Skeletal muscle tissue (tissue), 4 donors: Measurements from ENCODE around the gene GLOD5. TPM values are rescaled to one million over a fixed set of nuclear protein-coding genes. Genes with fewer than 3 reads are reported as not detected.
"Not testable (repeated sequence)": the region's sequence is repeated elsewhere in the genome, so short reads cannot be mapped to it uniquely, and the experiment has no call there.

ENCODE experiments used
- H3K27ac ChIP-seq: one replicate; pipeline ENCODE4 v1.7.0; 2013; ENCODE audit warnings: mild to moderate bottlenecking, low read depth, low read length, inconsistent platforms
- H3K27me3 ChIP-seq, 3 donors: one replicate each; pipeline ENCODE4 v1.7.0; 2013; ENCODE audit warnings: low read length in 3 of 3; ENCODE audit not compliant: control insufficient read depth in 3 of 3, insufficient read depth in 3 of 3
- H3K36me3 ChIP-seq, 3 donors: one replicate each; pipeline ENCODE4 v1.7.0; 2013; ENCODE audit warnings: low read length in 3 of 3; ENCODE audit not compliant: control insufficient read depth in 3 of 3, insufficient read depth in 3 of 3
- H3K4me1 ChIP-seq, 3 donors: one replicate each; pipeline ENCODE4 v1.7.0; 2013; ENCODE audit warnings: low read length in 3 of 3, mild to moderate bottlenecking in 3 of 3; ENCODE audit not compliant: control insufficient read depth in 3 of 3, insufficient read depth in 3 of 3
- H3K4me3 ChIP-seq, 3 donors: one replicate each; pipeline ENCODE4 v1.7.0; 2013; ENCODE audit warnings: low read length in 3 of 3
- H3K9ac ChIP-seq, 3 donors: one replicate each; pipeline ENCODE4 v1.7.0; 2013; ENCODE audit warnings: low read length in 3 of 3, mild to moderate bottlenecking in 3 of 3, moderate library complexity in 2 of 3, low read depth in 1 of 3
- H3K9me3 ChIP-seq, 3 donors: one replicate each; pipeline ENCODE4 v1.7.0; 2013; ENCODE audit warnings: low read length in 3 of 3; ENCODE audit not compliant: control insufficient read depth in 3 of 3
- total RNA-seq: library from RNA; depleted of rRNA; stranded (reverse); fragments of >200 nt; gene quantifications from one replicate; pipeline ENCODE4 v1.2.3, GENCODE V29; 2014
- donor health status: Osteomylitis.

GLOD5 gene
- total RNA-seq, 1 donor from 2014 or later, result not detected

- Histone ChIP-seq H3K36me3 (peaks cover 5 to 16% (median 5%) of the 10 kb centered on the region in 3 donors), H3K27ac (peak overlapping the region; percentile 99), H3K4me3 (peak overlapping the region; percentile 72 to 76 (median 73)), H3K9ac (peak overlapping the region; percentile 88 to 96 (median 92)), H3K9me3 (no peaks in the 10 kb centered on the region), H3K4me1 (peaks cover 11 to 16% (median 11%) of the 10 kb centered on the region in 3 donors), H3K27me3 (no peaks in the 10 kb centered on the region)
These were observed 40.8 kb downstream of the GLOD5 start for GRCh38 chrX:48802089-48802904.

GRCh38 chrX:48802905-48803200 is 41.3 kb downstream of the GLOD5 start:
- H3K36me3 ChIP-seq, result peaks cover 5 to 17% (median 5%) of the 10 kb centered on the region in 3 donors
- H3K27me3 ChIP-seq, result no peaks in the 10 kb centered on the region
- peak overlapping the region; percentile 99 for H3K27ac ChIP-seq
- peak overlapping the region in 2 of 3 donors; percentile 72 to 76 for H3K4me3 ChIP-seq
- H3K4me1 ChIP-seq, result peaks cover 11 to 16% (median 11%) of the 10 kb centered on the region in 3 donors
- peak overlapping the region; percentile 88 to 96 (median 92) for H3K9ac ChIP-seq
- no peaks in the 10 kb centered on the region for H3K9me3 ChIP-seq

GRCh38 chrX:48806081-48806480 is 44.5 kb downstream of the GLOD5 start:
- Histone ChIP-seq H3K4me1 (peaks cover 6 to 9% (median 6%) of the 10 kb centered on the region in 3 donors), H3K4me3 (no peak overlapping the region), H3K27ac (no peak overlapping the region), H3K27me3 (no peaks in the 10 kb centered on the region), H3K9ac (no peak overlapping the region), H3K36me3 (peaks cover 7 to 19% (median 8%) of the 10 kb centered on the region in 3 donors), H3K9me3 (no peaks in the 10 kb centered on the region)

GRCh38 chrX:48813644-48814043 is 52.1 kb downstream of the GLOD5 start:
- Histone ChIP-seq H3K4me1 (no peaks in the 10 kb centered on the region), H3K9me3 (no peaks in the 10 kb centered on the region), H3K27ac (no peak overlapping the region), H3K36me3 (peaks cover 22 to 28% (median 24%) of the 10 kb centered on the region in 3 donors), H3K9ac (no peak overlapping the region), H3K27me3 (no peaks in the 10 kb centered on the region), H3K4me3 (no peak overlapping the region)

- H3K27me3 ChIP-seq, result no peaks in the 10 kb centered on the region
- no peaks in the 10 kb centered on the region for H3K9me3 ChIP-seq
- no peak overlapping the region for H3K27ac ChIP-seq
- H3K9ac ChIP-seq, result no peak overlapping the region
- H3K36me3 ChIP-seq, result peaks cover 25 to 32% (median 28%) of the 10 kb centered on the region in 3 donors
- no peaks in the 10 kb centered on the region for H3K4me1 ChIP-seq
- no peak overlapping the region for H3K4me3 ChIP-seq
These were observed 53.2 kb downstream of the GLOD5 start for GRCh38 chrX:48814722-48815121.

GRCh38 chrX:48815266-48815665 is 53.7 kb downstream of the GLOD5 start:
- Histone ChIP-seq H3K27ac (no peak overlapping the region), H3K36me3 (peaks cover 28 to 32% (median 31%) of the 10 kb centered on the region in 3 donors), H3K4me3 (no peak overlapping the region)

GRCh38 chrX:48816014-48816810 is 54.7 kb downstream of the GLOD5 start:
- Histone ChIP-seq H3K36me3 (peaks cover 28 to 35% (median 32%) of the 10 kb centered on the region in 3 donors), H3K9ac (no peak overlapping the region)

More at GRCh38 chrX:48815266-48815665, 53.7 kb downstream of the GLOD5 start:
- Histone ChIP-seq H3K9ac (no peak overlapping the region), H3K9me3 (no peaks in the 10 kb centered on the region), H3K4me1 (no peaks in the 10 kb centered on the region), H3K27me3 (no peaks in the 10 kb centered on the region)

GRCh38 chrX:48818098-48818497 is 56.6 kb downstream of the GLOD5 start:
- Histone ChIP-seq H3K9me3 (no peaks in the 10 kb centered on the region), H3K4me1 (no peaks in the 10 kb centered on the region), H3K27ac (no peak overlapping the region), H3K27me3 (no peaks in the 10 kb centered on the region), H3K36me3 (peaks cover 38 to 39% (median 39%) of the 10 kb centered on the region in 3 donors), H3K4me3 (no peak overlapping the region), H3K9ac (no peak overlapping the region)

More at GRCh38 chrX:48816014-48816810, 54.7 kb downstream of the GLOD5 start:
- Histone ChIP-seq H3K9me3 (no peaks in the 10 kb centered on the region), H3K4me3 (no peak overlapping the region), H3K27ac (no peak overlapping the region), H3K4me1 (no peaks in the 10 kb centered on the region), H3K27me3 (no peaks in the 10 kb centered on the region)

GRCh38 chrX:48818866-48819265 is 57.3 kb downstream of the GLOD5 start:
- peaks cover 41 to 47% (median 42%) of the 10 kb centered on the region in 3 donors for H3K36me3 ChIP-seq
- no peak overlapping the region for H3K9ac ChIP-seq
- no peaks in the 10 kb centered on the region for H3K9me3 ChIP-seq
- H3K27ac ChIP-seq, result no peak overlapping the region
- no peak overlapping the region for H3K4me3 ChIP-seq
- no peaks in the 10 kb centered on the region for H3K27me3 ChIP-seq
- H3K4me1 ChIP-seq, result no peaks in the 10 kb centered on the region

- not testable (repeated sequence) for H3K9ac ChIP-seq, H3K27me3 ChIP-seq, H3K4me3 ChIP-seq, H3K4me1 ChIP-seq, H3K9me3 ChIP-seq, H3K27ac ChIP-seq
- peaks cover 44 to 50% (median 45%) of the 10 kb centered on the region in 3 donors for H3K36me3 ChIP-seq
These were observed 57.8 kb downstream of the GLOD5 start for GRCh38 chrX:48819394-48819793.
